NCI-H2227 (cell line): ENCODE results near the gene TSC2.
A peak's percentile ranks its signal among the peaks of the same experiment; 100 is the strongest.

Source experiments
- DNase-seq: peaks from one replicate; lab custom pipeline; 2025; ENCODE audit not compliant: unreplicated experiment; lab: John Stamatoyannopoulos, UW

The TSC2 gene

GRCh38 chr16:2042986-2043666 is 4.7 kb upstream of the TSC2 start:
- DNase-seq = no peak

DNA sequence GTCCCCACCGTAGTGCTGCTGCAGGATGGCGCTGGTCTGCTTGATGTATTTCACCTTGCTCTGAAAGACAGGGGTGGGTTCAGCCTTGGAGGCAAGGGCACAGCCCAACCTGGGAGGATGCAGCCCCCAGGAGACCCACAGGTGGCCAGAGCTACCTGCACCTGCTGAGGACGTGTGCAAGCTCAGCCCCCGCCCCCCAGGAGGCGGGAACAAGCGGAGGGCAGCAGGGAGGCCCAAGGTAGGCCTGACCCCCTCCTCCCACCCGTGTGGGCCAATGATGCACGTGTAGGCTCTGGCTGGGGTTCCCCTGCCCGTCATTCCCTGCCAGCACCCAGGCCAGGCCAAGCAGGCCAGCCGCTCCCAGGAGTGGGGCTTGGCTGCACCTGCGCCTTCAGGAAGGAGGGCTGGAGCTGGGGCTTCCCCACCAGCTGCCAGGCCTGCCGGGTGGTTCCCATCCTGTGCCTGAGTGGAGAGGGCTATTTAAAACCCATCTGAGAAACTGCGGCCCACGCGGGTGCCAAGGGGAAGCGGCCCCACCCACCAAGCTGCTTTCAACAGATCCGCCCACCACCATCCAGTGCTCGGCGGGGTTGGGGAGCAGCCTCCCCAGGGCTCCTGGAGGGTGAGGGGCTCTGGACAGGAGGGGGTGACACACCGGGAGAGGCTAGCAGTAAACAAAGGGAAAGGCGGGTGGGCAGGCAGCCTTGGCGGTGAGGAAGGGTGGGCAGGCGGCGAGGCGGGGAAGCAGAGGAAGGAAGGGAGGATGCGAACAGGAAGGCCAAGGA is 3.9 kb upstream of the TSC2 start:
- DNase-seq = peak; percentile 30

DNA sequence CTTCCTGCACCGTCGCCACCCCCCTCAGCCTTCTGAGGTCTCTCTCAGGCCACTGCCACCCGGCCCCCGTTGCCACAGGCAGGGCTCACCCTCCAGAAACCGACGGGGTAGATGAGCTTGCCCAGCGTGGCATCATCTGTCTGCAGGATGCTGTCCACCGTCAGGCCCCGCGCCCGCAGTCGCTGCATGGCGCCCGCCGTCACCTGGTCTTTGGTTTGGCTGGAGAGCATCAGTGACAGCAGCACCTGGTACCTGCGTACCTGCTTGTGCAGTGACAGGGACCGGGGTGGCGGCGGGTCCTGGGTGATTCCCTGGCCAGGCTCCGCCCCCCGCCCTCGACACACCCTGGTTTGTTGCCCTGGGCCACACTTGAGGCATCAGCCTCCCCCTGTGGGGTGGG is 3.2 kb upstream of the TSC2 start:
- no peak for DNase-seq

DNA sequence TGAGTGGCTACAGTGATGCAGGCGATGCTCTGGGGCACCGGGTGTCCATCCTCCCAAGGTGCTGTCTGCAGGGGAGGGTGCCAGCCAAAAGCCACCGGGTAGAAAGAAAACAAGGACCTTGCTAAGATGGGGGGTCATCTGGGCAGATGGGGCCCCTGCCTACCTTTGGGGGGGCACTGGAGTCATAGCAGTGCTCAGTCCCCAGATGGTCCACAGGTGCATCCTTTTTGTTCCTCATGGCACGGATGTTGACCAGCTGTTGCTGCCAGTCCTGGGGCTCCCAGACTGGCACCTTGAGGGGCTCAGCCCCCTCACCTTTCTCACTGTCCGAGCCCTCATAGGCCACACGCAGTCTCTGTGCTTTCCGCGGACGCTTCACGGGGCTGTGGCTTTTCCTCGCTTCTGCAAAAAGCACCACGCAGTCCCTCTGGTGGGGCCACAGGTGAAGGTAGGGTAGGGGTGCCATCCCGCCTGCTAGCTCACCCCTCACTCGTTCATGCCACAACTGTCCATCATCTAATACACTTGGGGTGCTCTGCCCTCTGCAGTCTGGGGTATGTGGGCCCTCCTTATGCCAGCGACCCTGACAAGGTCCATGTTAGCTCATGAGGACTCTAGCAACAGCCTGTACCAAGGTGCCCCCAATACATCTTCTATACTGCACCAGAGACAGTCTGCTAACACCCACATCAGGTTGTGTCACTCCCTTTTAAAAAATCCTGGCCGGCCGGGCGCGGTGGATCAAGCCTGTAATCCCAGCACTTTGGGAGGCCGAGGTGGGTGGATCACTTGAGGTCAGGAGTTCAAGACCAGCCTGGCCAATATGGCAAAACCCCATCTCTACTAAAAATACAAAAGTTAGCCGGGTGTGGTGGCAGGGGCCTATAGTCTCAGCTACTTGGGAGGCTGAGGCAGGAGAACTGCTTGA is 1.6 kb upstream of the TSC2 start:
- no peak for DNase-seq

DNA sequence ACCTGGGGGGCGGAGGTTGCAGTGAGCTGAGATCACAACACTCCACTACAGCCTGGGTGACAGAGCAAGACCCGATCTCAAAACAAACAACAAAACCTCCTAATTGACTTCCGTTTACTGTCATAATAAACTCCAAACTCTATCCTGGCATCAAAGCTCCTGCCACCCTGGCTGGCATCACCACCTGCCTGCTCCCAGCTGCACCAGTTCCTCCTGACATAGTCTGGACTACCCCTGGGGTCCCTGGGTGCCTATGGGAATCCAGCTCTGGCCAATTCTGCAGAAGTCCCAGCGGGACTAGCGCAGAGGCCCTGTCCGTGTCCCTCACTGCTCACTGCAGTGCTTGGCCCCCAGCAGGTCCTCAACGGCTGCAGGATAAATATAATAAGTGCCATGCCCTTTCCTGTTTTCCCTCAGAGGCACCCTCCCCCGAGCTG is 874 bp upstream of the TSC2 start:
- no peak for DNase-seq

GRCh38 chr16:2048116-2048543 is 345 bp downstream of the TSC2 start:
- no peak for DNase-seq

- DNase-seq = no peak
These were observed 5.4 kb downstream of the TSC2 start for GRCh38 chr16:2053211-2053610.

- no peak for DNase-seq
These were observed 6.1 kb downstream of the TSC2 start for GRCh38 chr16:2053897-2054296.

- DNase-seq = no peak
These were observed 6.9 kb downstream of the TSC2 start for GRCh38 chr16:2054543-2055245.

GRCh38 chr16:2056077-2056476 is 8.3 kb downstream of the TSC2 start:
- DNase-seq = no peak

DNA sequence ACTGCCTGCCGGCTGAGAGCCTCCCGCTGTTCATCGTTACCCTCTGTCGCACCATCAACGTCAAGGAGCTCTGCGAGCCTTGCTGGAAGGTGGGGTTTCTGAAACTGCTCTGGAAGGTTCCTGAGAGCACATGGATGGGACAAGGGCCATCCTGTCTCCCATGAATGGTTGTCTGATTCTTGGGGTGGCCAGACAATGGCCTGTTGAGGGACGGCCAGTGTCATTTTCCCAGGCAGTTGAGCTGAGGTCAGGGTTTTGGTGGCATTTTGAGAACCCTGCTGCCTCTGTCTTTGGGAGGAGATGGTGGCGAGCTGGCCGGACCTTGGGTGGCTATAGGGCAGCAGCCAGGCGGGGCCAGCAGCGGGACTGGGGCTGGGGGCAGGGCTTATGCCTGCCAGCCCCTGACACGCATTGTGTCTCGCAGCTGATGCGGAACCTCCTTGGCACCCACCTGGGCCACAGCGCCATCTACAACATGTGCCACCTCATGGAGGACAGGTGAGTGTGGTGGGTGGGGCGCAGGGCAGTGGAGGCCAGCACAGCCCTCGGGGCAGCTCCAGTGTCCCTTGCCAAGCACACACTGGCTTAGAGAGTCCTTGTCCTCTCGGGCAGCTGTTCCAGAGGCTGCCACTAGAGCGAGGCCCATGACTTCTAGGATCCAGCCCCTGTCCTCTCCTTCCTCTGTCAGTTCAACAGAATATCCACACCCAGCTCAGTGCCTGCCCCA is 9.1 kb downstream of the TSC2 start:
- no peak for DNase-seq

DNA sequence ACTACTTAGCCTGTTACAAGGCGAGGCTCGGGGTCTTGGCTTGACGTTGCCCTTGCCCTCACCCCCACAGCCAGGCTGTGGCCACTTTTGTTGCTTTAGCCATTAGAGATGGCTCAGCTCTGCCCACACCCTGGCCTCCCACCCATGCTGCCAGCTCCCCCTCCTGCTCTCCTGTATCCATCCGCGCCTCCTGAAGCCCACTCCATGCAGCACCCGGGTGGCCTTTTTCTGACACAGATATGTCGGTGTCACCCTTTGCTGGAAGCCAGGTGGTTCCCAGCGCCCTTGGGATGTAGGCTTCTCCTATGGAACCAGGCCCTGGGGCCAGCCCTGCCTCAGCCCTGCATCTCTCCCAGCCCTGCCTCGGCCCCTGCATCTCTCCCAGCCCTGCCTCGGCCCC is 9.7 kb downstream of the TSC2 start:
- DNase-seq = no peak

GRCh38 chr16:2058420-2058819 is 10.6 kb downstream of the TSC2 start:
- no peak for DNase-seq

DNA sequence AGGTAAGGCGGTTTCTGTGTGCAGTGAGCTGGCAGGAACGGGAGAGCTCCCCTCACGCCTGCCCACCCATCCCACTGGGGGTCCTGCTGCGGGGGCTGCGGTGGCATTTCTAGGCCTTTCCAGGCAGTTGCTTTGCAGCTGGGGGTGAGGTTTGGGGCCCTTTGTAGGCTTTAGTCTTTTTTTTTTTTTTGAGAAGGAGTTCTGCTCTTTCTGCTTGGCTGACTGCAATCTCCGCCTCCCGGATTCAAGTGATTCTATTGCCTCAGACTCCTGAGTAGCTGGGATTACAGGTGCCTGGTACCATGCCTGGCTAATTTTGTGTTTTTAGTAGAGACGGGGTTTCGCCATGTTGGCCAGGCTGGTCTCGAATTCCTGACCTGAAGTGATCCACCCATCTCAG is 11.1 kb downstream of the TSC2 start:
- DNase-seq = no peak

DNA sequence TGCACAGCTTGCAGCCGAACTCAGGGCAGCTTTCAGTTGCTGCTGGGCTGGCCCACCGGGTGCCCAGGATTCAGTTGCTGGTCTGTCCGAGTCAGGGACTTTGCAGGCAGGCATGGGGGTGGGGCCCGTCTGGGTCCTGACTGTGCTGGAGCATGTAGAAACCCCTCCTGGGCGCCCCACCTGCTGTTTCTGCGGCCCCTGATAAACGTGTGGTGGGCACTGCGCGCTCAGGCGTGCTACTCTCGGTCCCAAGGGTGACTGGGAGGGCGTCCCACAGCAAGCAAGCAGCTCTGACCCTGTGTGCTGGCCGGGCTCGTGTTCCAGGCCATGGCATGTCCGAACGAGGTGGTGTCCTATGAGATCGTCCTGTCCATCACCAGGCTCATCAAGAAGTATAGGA is 12.6 kb downstream of the TSC2 start:
- DNase-seq = no peak

- DNase-seq = no peak
These were observed 13.2 kb downstream of the TSC2 start for GRCh38 chr16:2061023-2061422.

- no peak for DNase-seq
These were observed 13.7 kb downstream of the TSC2 start for GRCh38 chr16:2061526-2061925.

GRCh38 chr16:2062801-2063200 is 15.0 kb downstream of the TSC2 start:
- DNase-seq = no peak

DNA sequence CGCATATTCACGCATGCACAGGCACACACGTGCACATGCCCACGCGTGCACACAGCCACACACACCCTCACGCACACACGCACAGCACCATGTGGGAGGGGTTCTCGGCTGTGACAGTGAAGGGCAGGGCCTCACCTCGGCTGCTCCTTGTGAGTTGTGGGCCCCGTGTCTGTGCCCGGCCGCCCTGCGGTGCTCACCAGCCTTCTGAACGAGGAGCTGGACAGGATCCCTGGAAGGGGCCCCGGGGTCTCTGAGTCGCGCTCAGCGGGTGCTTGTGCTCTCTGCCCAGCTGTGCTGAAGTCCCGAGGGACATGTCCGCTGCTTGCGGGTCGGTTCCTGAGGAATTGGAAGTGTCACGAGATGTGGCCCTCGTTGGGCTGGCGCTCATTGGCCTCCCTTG is 16.1 kb downstream of the TSC2 start:
- no peak for DNase-seq

DNA sequence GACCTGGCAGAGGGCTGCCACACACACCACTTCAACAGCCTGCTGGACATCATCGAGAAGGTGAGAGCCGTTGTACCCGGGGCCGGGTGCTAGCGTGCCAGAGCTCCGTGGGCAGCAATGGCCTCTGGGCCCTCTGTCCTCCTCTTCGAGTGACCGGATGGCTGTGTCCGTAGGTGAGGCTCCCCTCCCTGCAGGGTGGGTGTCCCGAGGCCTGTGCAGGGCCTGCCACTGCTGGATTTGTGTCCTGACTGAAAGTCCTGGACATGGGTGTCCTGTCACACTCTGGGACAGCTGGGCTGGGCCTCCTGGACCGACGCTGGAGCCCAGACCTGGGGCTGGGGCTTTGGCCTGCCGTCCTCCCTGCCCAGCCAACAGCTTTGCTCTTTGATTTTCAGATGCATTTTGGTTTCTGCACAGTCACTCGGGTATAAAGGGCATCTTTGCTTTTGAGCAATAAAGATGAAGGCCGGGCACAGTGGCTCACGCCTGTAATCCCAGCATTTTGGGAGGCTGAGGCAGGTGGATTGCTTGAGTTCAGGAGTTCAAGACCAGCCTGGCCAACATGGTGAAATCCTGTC is 16.7 kb downstream of the TSC2 start:
- DNase-seq = no peak
